ENCODE measurements around the gene LPAR1. TPM values are rescaled to one million over a fixed set of nuclear protein-coding genes. Genes with fewer than 3 reads are reported as not detected.

Gene LPAR1
- total and polyA plus RNA-seq, 2 donors (not counting 1 experiment from before 2014, with no cell fraction given): 0.06 TPM; not detected in 1

DNA sequence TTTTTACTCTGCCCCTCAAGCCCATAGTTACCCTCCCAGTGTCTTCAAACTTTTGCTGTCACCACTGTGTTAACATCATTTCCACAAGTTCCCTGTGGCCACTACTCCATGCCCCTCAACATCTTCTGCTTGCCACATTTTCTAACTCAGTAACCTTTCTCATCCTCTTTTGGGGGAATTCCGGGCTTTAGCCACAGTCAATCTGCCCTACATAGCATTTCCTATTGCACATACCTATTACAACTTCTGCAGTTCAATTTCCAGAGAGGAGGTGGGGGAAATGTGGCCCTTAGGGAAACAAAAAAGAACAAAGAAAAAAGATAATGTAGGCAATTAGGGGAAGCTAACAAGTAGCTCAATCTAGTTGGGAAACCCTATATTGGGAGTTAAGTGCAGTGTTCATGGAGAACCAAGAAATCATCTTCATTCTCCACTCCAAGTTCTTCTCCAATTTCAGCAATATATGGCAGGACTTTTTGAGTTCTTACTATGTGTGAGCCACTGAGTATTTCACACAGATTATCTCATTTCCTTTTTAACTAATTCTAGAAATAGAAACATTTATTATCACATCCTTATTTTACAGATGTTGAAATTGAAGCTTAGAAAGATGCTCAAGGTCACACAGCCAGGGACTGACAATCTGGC, 40.2 kb upstream of the LPAR1 start:
- H3K27me3 Mint-ChIP-seq: peaks cover 5% of the 10 kb centered on the region
- no peaks in the 10 kb centered on the region for H3K36me3 ChIP-seq (replicated peaks in 1 of 2; ENCODE audit: control extremely low read depth in 1 of 2, control insufficient read depth in 1 of 2, extremely low read depth in 1 of 2, insufficient read depth in 2 of 2, low read length in 1 of 2)
- WGBS (ENCODE audit: insufficient coverage): no CpG with 5 or more reads among the region's 1 CpG
- H3K27me3 ChIP-seq (replicated peaks in 1 of 4; ENCODE audit: control extremely low read depth in 1 of 4, control insufficient read depth in 3 of 4, insufficient read depth in 4 of 4, low read length in 3 of 4): no peaks in the 10 kb centered on the region
- H3K4me1 ChIP-seq (ENCODE audit: control insufficient read depth in 2 of 2, insufficient read depth in 2 of 2, low read length in 2 of 2): no peaks in the 10 kb centered on the region
- POLR2A ChIA-PET: no interaction called here
- ATAC-seq (ENCODE audit: low read depth) (no peak), DNase-seq (no peak)
- H3K4me3 ChIP-seq (ENCODE audit: control extremely low read depth in 1 of 5, extremely low read depth in 1 of 5, insufficient read depth in 1 of 5, low read depth in 2 of 5, low read length in 4 of 5): no peak overlapping the region
- no peaks in the 10 kb centered on the region for H3K79me2 ChIP-seq (ENCODE audit: control insufficient read depth, insufficient read depth, low read length)
- H3K27ac Mint-ChIP-seq: no peak overlapping the region
- H3K4me2 ChIP-seq (replicated peaks; ENCODE audit: low read depth, low read length, poor library complexity, severe bottlenecking): no peak overlapping the region
- H2AFZ ChIP-seq (ENCODE audit: insufficient read depth, low read depth, low read length, poor library complexity, severe bottlenecking): no peak overlapping the region
- no peak for TF ChIP-seq EZH2 (IDR thresholded peaks at IDR 0.05; ENCODE audit: borderline replicate concordance, insufficient read depth, low read depth, low read length, poor library complexity, severe bottlenecking)
- no peak for TF ChIP-seq CTCF (IDR thresholded peaks at IDR 0.05)
- H3K9me3 Mint-ChIP-seq (ENCODE audit: insufficient read depth): no peaks in the 10 kb centered on the region
- H3K27ac ChIP-seq (ENCODE audit: low read length in 2 of 2): no peak overlapping the region
- no peaks in the 10 kb centered on the region for H3K9me3 ChIP-seq (ENCODE audit: control extremely low read depth in 1 of 3, control insufficient read depth in 2 of 3, insufficient read depth in 1 of 3, low read length in 2 of 3)
- H3K4me1 Mint-ChIP-seq: no peaks in the 10 kb centered on the region
- no peaks in the 10 kb centered on the region for H4K20me1 ChIP-seq (ENCODE audit: control insufficient read depth, insufficient read depth, low read length, poor library complexity, severe bottlenecking)
- H3K4me3 Mint-ChIP-seq: no peak overlapping the region
- H3K9ac ChIP-seq (ENCODE audit: low read length): no peak overlapping the region
- CTCF ChIA-PET: no interaction called here
- intact Hi-C loops (cut with micrococcal nuclease): no loop called here

DNA sequence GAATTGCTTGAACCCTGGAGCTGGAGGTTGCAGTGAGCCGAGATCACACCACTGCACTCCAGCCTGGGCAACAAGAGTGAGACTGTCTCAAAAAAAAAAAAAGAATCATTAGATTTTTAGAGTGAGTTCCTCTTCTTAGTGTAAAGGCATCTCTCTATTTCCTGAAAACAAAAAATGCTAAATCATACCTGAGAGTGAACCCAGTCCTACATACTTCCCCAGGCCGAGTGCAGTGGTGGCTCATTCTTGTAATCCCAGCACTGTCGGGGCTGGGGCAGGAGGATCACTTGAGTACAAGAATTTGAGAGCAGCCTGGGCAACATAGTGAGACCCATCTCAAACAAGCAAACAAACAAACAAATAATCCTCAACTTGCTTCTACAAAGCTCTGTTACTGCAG, 38.2 kb upstream of the LPAR1 start:
- Histone ChIP-seq H3K9me3 (ENCODE audit: control extremely low read depth in 1 of 3, control insufficient read depth in 2 of 3, insufficient read depth in 1 of 3, low read length in 2 of 3) (no peaks in the 10 kb centered on the region), H2AFZ (ENCODE audit: insufficient read depth, low read depth, low read length, poor library complexity, severe bottlenecking) (no peak overlapping the region), H3K36me3 (replicated peaks in 1 of 2; ENCODE audit: control extremely low read depth in 1 of 2, control insufficient read depth in 1 of 2, extremely low read depth in 1 of 2, insufficient read depth in 2 of 2, low read length in 1 of 2) (no peaks in the 10 kb centered on the region), H4K20me1 (ENCODE audit: control insufficient read depth, insufficient read depth, low read length, poor library complexity, severe bottlenecking) (no peaks in the 10 kb centered on the region), H3K4me1 (ENCODE audit: control insufficient read depth in 2 of 2, insufficient read depth in 2 of 2, low read length in 2 of 2) (no peaks in the 10 kb centered on the region), H3K4me2 (replicated peaks; ENCODE audit: low read depth, low read length, poor library complexity, severe bottlenecking) (no peak overlapping the region), H3K9ac (ENCODE audit: low read length) (no peak overlapping the region), H3K27me3 (replicated peaks in 1 of 4; ENCODE audit: control extremely low read depth in 1 of 4, control insufficient read depth in 3 of 4, insufficient read depth in 4 of 4, low read length in 3 of 4) (no peaks in the 10 kb centered on the region), H3K79me2 (ENCODE audit: control insufficient read depth, insufficient read depth, low read length) (no peaks in the 10 kb centered on the region), H3K27ac (ENCODE audit: low read length in 2 of 2) (no peak overlapping the region), H3K4me3 (ENCODE audit: control extremely low read depth in 1 of 5, extremely low read depth in 1 of 5, insufficient read depth in 1 of 5, low read depth in 2 of 5, low read length in 4 of 5) (no peak overlapping the region)
- no peak overlapping the region for H3K27ac Mint-ChIP-seq
- ChIA-PET POLR2A (no interaction called here), CTCF (no interaction called here)
- ATAC-seq (ENCODE audit: low read depth) (no peak), DNase-seq (no peak)
- no peaks in the 10 kb centered on the region for H3K9me3 Mint-ChIP-seq (ENCODE audit: insufficient read depth)
- WGBS (ENCODE audit: insufficient coverage): 7% methylated on average over 2 of the region's 3 CpGs
- peaks cover 5% of the 10 kb centered on the region for H3K27me3 Mint-ChIP-seq
- intact Hi-C loops (cut with micrococcal nuclease): no loop called here
- H3K4me3 Mint-ChIP-seq: no peak overlapping the region
- no peaks in the 10 kb centered on the region for H3K4me1 Mint-ChIP-seq
- no peak for TF ChIP-seq CTCF (IDR thresholded peaks at IDR 0.05)
- TF ChIP-seq EZH2 (IDR thresholded peaks at IDR 0.05; ENCODE audit: borderline replicate concordance, insufficient read depth, low read depth, low read length, poor library complexity, severe bottlenecking): no peak

Data from B cell (primary cell).